NCI-H1105 (cell line): Measurements from ENCODE around the gene ZNF646.

Experiments
- DNase-seq: peaks from one replicate; lab custom pipeline; 2025; lab: John Stamatoyannopoulos, UW

The ZNF646 gene

DNA sequence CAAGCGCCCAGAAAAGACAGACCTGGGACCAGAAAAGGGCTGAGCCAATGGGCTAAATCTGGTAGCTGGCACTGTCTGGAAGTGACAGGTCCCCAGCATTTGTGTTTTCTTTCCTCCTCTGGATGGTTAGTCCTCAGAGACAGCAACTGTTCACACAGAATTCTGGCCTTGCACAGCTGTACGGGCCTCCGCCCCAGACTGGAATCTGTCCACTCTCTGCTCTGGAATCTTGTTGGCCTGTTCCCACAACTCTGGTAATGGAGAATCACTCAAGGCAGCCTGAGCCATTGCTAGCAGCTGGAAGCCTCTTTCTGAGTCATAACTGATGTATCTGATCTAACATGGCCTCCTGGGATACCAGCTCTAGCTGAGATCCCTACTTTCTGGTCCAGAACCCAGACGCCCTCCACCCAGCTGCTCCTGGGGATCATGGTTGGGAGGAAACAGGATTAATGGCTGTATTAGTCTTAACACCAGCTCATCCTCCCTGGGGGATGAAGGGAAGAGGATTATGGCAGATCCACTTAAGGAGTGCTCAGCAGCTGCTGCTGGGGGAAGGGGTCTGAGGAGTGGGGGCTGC, 9.2 kb upstream of the ZNF646 start:
- no peak for DNase-seq

DNA sequence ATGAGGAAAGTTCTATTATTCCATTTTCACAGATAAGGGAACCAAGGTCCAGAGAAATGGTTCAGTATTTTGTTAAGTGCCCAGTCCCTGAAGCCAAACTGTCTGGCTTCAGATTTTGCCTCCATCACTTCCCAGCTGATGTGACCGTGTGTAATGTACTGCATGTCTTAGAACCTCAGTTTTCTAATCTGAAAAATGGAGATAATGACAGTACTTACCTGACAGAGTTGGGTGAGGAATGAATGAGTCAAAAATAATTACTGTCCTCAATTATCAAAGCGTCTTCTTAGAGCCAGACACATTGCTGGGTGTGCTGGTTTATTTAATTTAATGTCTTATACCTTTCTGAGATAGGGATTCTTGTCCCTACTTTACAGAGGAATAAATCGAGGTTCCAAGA, 6.9 kb upstream of the ZNF646 start:
- DNase-seq: no peak

DNA sequence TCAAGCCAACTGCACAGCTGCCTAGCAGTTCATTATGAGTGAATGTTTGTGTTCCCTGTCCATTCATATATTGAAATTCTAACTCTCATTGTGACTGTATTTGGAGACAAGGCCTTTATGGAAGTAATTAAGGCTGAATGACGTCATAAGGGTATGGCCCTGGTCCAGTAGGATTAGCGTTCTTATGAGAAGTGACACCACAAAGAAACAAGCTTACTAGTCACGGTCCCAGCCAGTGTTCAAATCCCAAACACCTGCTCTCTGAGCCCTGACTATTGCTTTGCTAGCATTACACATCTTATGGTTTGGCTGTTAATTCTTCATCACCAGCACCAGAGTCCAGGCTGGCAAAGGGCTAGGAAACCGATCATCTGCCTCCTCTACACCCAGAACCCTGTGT, 2.4 kb upstream of the ZNF646 start:
- no peak for DNase-seq

DNA sequence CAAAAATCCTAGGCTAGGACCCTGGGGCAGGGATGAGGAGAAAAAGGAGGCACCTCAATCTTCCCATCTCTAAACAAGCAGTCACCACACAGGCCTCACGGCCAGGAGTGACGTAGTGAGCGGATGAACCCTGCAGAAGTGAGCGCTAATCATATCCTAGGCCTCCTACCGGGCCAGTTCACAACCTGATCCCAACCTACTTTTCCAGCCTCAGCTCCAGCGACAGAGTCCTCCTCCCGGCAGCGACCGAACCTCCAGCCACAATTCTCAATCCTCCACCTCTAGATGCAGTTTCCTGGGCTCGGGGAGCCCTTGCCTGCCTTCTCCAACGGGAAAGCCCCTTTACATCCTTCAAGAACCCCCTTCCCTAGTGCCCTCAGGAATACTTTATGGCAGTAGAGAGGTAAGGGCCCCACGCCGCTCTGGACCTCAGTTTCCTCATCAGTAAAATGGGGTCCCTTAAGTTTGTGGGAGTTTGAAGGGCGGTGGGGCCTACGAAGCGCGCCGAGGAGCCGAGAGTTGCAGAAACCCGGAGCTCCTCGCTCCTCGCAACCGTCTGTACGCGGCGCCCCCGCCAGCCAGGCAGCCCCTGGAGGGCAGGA, 1.6 kb upstream of the ZNF646 start:
- no peak for DNase-seq

- peak; percentile 83 for DNase-seq
Measured at GRCh38 chr16:31073142-31073969, 866 bp upstream of the ZNF646 start.

- DNase-seq: no peak
Measured at GRCh38 chr16:31074814-31075183, 577 bp downstream of the ZNF646 start.

- no peak for DNase-seq
Measured at GRCh38 chr16:31076319-31076718, 2.1 kb downstream of the ZNF646 start.

GRCh38 chr16:31077024-31077423, 2.8 kb downstream of the ZNF646 start:
- no peak for DNase-seq

- DNase-seq: no peak
Measured at GRCh38 chr16:31077592-31078396, 3.6 kb downstream of the ZNF646 start.

DNA sequence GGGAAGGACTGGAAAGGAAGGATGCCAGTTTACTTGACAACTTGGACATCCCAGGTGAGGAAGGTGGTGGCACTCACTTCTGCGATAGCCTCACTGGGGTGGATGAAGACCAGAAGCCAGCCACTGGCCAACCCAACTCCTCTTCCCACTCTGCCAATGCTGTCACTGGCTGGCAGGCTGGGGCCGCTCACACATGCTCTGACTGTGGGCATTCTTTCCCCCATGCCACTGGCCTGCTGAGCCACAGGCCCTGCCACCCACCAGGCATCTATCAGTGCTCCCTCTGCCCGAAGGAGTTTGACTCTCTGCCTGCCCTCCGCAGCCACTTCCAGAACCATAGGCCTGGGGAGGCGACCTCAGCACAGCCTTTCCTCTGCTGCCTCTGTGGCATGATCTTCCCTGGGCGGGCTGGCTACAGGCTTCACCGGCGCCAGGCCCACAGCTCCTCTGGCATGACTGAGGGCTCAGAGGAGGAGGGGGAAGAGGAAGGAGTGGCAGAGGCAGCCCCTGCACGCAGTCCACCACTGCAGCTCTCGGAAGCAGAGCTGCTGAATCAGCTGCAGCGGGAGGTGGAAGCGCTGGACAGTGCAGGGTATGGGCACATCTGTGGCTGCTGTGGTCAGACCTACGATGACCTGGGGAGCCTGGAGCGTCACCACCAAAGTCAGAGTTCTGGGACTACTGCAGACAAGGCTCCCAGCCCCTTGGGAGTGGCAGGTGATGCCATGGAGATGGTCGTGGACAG, 4.5 kb downstream of the ZNF646 start:
- no peak for DNase-seq

DNA sequence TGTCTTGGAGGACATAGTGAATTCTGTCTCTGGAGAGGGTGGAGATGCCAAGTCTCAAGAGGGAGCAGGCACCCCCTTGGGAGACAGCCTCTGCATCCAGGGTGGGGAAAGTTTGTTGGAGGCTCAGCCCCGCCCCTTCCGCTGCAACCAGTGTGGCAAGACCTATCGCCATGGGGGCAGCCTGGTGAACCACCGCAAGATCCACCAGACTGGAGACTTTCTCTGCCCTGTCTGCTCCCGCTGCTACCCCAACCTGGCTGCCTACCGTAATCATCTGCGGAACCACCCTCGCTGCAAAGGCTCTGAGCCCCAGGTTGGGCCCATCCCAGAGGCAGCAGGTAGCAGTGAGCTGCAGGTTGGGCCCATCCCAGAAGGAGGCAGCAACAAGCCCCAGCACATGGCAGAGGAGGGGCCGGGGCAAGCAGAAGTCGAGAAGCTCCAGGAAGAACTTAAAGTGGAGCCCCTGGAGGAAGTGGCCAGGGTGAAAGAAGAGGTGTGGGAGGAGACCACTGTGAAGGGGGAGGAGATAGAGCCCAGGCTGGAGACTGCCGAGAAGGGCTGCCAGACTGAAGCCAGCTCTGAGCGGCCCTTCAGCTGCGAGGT, 5.2 kb downstream of the ZNF646 start:
- no peak for DNase-seq

DNA sequence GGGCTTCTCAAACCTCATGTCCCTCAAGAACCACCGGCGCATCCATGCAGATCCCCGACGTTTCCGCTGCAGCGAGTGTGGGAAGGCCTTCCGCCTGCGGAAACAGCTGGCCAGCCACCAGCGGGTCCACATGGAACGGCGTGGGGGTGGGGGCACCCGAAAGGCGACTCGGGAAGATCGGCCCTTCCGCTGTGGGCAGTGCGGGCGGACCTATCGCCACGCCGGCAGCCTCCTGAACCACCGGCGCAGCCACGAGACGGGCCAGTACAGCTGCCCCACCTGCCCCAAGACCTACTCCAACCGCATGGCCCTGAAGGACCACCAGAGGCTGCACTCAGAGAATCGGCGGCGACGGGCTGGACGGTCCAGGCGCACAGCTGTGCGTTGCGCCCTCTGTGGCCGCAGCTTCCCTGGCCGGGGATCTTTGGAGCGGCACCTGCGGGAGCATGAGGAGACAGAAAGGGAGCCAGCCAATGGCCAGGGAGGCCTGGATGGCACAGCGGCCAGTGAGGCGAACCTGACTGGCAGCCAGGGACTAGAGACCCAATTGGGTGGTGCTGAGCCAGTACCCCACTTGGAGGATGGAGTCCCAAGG, 5.9 kb downstream of the ZNF646 start:
- no peak for DNase-seq

DNA sequence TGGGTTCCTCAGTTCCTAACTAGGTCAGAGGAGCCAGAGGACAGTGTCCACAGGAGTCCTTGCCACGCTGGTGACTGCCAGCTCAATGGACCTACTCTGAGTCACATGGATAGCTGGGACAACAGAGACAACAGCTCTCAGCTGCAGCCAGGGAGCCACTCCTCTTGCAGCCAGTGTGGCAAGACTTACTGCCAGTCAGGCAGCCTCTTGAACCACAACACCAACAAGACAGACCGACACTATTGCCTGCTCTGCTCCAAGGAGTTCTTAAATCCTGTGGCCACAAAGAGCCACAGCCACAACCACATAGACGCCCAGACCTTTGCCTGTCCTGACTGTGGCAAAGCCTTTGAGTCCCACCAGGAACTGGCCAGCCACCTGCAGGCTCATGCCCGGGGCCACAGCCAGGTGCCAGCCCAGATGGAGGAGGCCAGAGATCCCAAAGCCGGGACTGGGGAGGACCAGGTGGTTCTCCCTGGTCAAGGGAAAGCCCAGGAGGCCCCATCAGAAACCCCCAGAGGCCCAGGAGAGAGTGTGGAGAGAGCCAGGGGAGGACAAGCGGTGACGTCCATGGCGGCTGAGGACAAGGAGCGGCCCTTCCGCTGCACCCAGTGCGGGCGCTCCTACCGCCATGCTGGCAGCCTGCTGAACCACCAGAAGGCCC, 6.7 kb downstream of the ZNF646 start:
- no peak for DNase-seq

DNA sequence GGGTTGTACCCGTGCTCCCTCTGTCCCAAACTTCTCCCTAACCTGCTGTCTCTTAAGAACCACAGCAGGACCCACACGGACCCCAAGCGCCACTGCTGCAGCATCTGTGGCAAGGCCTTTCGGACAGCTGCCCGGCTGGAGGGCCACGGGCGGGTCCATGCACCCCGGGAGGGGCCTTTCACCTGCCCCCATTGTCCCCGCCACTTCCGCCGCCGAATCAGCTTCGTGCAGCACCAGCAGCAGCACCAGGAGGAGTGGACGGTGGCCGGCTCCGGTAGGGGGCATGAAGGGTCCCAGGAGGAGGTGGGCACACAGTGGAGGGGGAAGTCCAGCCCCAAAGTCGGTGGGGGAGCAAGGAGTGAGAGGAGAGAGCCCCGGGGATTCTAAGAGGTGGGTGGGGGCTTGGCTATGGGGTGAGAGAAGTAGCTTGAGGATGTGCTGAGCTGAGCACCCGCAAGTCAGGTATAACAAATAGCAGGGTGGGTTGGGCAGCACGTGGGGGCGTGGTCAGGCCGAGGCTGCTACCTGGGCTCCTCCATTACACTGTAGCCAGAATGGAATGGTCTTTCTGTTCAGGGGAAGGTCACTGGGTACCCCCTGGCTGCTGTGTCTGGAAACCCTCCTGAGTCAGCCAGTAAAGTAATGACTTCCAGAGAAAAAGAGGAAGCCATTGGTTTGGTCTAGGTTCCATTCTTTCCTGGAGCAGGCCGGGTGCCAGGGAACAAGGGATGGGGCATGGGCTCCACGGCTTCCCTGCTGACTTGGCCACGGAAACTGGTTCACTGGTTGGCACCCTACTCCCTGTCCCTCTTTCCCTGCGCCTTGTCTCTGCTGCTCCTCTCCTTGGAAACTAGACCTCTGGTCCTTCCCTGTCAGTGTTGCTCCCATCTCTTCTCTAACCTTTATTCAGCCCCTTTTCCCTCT, 7.5 kb downstream of the ZNF646 start:
- no peak for DNase-seq

DNA sequence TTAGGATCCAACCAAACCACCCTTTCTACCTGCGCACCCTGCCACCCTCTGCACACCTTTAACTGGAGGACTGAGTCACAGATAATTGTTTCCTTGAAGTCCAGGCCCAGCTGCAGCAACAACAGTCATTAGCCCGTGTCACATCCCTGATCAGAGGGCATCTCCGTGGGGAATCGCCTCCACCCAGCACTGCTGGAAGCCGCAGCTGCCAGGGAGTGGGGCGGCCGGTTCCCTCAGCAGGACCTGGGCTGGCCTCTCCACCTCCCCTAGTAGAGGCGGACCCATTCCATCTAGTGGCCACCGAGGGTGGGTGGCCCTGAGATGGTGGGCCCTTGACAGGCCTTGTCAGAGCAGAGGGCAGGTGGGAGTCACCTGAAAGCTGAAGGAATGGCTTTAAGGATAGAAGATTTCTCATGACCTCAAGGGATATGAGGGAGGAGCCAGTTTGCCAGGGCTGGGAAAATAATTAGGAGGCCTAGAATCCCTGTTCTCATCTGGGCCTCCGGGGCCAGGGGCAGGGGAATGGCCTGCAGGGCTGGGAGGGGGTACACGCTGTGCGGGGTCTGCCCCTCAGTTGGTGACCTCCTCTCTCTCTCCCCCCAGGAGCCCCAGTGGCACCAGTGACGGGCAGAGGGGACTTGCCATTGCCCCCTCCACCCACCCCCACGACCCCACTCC, 8.3 kb downstream of the ZNF646 start:
- no peak for DNase-seq

GRCh38 chr16:31083081-31083480, 8.9 kb downstream of the ZNF646 start:
- no peak for DNase-seq

- DNase-seq: no peak
Measured at GRCh38 chr16:31083556-31083955, 9.3 kb downstream of the ZNF646 start.

GRCh38 chr16:31083981-31084380, 9.8 kb downstream of the ZNF646 start:
- no peak for DNase-seq
